ENCODE results near the gene PAM16.
"Not testable (repeated sequence)": the region's sequence is repeated elsewhere in the genome, so short reads cannot be mapped to it uniquely, and the experiment has no call there.

PAM16 gene

GRCh38 chr16:4350787-4351659 is at the start of gene PAM16:
PAM16 (minus strand) TSS chr16:4351321; CDS start chr16:4351234, 87 bp downstream.
- peak; percentile 87 to 95 for DNase-seq

DNA sequence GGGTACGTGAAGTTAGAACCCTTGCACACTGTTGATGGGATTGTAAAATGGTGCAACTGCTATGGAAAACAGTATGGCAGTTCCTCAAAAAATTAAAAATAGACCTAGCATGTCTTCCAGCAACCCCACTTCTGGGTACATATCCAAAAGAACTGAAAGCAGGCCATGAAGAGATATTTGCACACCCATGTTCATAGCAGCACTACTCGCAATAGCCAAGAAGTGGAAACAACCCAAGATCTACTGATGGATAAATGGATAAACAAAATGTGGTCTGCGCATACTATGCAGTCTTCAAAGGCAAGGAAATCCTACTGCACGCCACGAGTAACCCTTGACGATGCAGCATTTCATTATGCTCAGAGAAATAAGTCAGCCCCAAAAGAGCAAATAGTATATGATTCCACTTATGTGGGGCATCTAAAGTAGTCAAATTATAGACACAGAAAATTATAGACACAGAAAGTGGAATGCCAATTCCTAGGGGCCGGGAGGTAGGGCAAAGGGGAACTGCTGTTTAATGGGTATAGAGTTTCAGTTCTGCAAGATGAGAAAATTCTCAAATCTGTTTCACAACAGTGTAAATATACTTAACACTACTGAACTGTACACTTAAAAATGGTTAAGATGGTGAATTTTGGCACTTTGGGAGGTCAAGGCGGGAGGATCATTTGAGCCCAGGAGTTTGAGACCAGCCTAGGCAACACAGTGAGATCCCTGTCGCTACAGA is 48.0 kb upstream of the PAM16 start:
- no peak for DNase-seq

GRCh38 chr16:4395055-4395726 is 44.1 kb upstream of the PAM16 start:
- no peak for DNase-seq

DNA sequence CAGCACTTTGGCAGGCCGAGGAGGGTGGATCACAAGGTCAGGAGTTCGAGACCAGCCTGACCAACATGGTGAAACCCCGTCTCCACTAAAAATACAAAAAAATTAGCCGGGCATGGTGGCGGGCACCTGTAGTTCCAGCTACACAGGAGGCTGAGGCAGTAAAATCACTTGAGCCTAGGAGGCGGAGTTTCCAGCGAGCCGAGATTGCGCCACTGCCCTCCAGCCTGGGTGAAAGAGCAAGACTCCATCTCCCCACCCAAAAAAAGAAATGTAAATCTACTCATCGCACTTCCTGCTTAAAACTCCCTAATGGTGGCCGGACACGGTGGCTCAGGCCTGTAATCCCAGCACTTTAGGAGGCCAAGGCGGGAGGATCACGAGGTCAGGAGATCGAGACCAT is 42.7 kb upstream of the PAM16 start:
- DNase-seq, result not testable (repeated sequence)

GRCh38 chr16:4393240-4393600 is 42.1 kb upstream of the PAM16 start:
- DNase-seq, result no peak

DNA sequence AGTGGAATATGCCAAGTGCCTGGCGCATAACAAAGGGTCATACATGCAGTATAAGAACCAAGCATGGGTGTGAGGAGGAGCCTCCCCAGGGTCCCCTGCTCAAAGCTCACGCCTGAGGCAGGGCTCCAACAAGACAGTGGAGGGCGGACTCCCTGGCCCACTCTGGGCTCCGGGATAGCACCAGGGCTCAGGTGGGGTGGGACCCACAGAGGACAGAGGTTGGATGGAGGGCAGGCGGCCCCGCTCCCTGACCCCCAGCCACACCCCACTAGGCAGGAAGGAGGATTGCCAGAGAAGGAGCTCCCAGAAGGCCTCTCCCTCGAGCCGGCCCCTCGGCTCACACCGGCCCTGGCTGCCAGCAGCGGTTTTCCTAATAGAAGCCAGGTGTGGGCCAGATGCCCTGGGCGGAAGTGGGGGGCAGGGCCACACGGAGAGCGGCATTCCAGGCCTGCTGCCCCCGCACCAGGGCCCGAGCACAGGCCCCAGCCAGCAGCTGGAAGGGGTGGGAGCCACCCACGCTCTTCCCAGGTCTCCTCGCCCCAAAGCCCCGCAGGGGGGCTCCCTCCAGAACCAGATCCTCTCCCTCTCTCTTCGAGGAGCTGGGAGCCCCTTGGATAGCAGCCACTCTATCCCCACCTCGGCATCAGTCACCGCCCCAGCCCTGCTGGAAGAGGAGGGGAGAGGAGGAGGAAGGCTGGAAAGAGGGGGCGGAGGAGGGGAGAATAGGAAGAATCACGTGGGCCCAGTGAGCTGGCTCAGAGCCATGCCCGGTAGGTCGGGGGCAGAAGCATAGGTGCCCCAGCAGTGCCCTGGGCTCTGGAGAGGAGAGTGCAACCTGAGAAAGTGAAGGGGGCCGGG is 41.5 kb upstream of the PAM16 start:
- DNase-seq, result no peak

DNA sequence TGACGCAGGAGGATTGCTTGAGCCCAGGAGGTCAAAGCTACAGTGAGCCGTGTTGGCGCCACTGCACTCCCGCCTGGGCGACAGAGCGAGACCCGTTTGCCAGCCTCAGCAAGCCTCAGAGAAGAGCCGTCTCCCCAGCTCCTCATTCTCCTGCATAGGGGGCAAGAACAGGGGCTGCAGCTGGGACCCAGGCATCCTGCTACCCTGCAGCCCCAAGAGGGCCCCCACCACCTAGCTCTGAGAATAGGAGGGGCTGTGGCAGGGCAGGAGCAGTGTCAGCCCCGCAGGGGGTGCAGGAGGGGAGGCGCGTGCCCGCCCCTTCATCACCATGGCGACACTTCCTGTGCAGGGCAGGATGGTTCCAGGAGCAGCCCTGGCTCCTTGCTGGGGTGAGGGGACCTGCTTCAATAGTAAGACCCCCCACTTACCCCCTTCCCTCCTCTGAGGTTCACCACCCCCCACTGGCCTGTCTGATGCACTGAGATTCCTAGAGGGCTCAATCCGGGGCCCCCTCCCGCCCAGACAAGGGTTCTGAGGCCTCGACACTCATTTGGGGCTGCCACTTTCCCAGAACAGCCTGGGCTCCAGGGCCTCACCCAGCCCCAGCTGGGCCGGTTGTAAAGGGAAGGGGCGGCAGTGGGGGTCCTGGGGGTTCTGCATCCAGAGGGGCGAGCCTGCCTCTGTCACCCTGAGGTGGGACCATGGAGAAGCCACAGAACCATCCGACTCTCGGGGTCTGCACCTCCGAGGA is 40.7 kb upstream of the PAM16 start:
- no peak for DNase-seq

- DNase-seq, result no peak
These were observed 39.4 kb upstream of the PAM16 start for GRCh38 chr16:4390266-4391260.

- no peak for DNase-seq
These were observed 38.2 kb upstream of the PAM16 start for GRCh38 chr16:4389051-4389955.

- DNase-seq, result no peak
These were observed 37.3 kb upstream of the PAM16 start for GRCh38 chr16:4388271-4389021.

GRCh38 chr16:4387781-4388180 is 36.7 kb upstream of the PAM16 start:
- DNase-seq, result no peak

- DNase-seq, result no peak
These were observed 35.9 kb upstream of the PAM16 start for GRCh38 chr16:4386951-4387565.

- no peak for DNase-seq
These were observed 35.3 kb upstream of the PAM16 start for GRCh38 chr16:4386451-4386805.

- DNase-seq, result no peak
These were observed 34.8 kb upstream of the PAM16 start for GRCh38 chr16:4385789-4386450.

- no peak for DNase-seq
These were observed 34.1 kb upstream of the PAM16 start for GRCh38 chr16:4385066-4385788.

GRCh38 chr16:4384509-4384942 is 33.4 kb upstream of the PAM16 start:
- no peak for DNase-seq

Measured in NCI-H446 (cell line).